ENCODE results near the gene HMG20B. TPM values are rescaled to one million over a fixed set of nuclear protein-coding genes. Genes with fewer than 3 reads are reported as not detected.

Gene HMG20B
- total RNA-seq, 2 experiments from 2014 or later, result 68.1 to 78.5 TPM

DNA sequence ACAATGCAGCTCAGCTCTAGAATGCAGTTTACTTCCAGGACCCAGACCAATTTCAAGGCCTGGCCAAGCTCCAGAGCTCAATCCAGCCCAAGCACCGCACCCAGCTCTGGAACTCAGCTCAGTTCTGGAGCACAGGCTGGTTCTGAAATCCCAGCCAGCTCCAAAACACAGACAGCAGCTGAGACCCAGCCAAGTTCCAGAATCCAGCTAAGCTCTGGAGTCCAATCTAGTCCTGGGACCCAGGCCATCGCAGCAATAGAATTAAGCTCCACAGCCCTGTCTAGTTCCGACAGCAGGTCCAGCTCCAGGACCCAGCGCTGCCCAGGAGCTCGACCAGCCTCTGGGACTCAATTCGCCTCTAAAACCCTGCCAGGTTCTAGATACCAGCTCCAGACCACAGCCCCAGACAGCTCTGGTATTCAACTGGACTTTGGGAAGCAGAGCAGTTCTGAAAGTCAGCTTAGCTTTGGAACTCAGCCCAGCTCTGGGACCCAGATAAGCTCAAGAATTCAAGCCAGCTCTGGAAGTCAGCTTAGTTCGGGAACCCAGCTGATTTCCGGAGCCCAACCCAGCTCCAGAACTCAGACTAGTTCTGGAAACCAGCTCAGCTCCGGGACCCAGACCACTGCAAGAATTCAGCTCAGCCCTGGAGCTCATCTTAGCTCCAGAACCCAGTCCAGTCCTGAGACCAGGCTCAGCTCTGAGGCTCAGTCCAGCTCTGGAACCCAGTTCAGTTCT, 19.3 kb downstream of the HMG20B start:
- POLR2A ChIA-PET, result no interaction called here
- H3K36me3 Mint-ChIP-seq, result no peaks in the 10 kb centered on the region
- no peak overlapping the region for H3K27ac Mint-ChIP-seq
- H3K4me1 Mint-ChIP-seq (ENCODE audit: low read depth), result no peaks in the 10 kb centered on the region
- intact Hi-C loops (cut with micrococcal nuclease), result no loop called here
- no peaks in the 10 kb centered on the region for H3K27me3 Mint-ChIP-seq
- CTCF ChIA-PET, result interaction anchor here (0.8 to 2.7 kb wide), 6 partner anchors 17 to 548 kb away, joined by 3 to 17 read pairs (median 4); no protein-coding TSS in a partner anchor
- no peak for DNase-seq
- H3K4me3 Mint-ChIP-seq, result no peak overlapping the region
- H3K9me3 Mint-ChIP-seq, result peaks cover 3% of the 10 kb centered on the region

- H3K4me1 Mint-ChIP-seq (ENCODE audit: low read depth), result no peaks in the 10 kb centered on the region
- H3K27me3 Mint-ChIP-seq, result no peaks in the 10 kb centered on the region
- H3K9me3 Mint-ChIP-seq, result peaks cover 3% of the 10 kb centered on the region
- no peak for DNase-seq
- no peaks in the 10 kb centered on the region for H3K36me3 Mint-ChIP-seq
- intact Hi-C loops (cut with micrococcal nuclease), result no loop called here
- CTCF ChIA-PET, result interaction anchor here (2.7 kb wide), 1 partner anchor 47 kb away, joined by 17 read pairs; no protein-coding TSS in a partner anchor
- POLR2A ChIA-PET, result interaction anchor here (0.6 kb wide), 1 partner anchor 187 kb away, joined by 3 read pairs; no protein-coding TSS in a partner anchor
- no peak overlapping the region for H3K27ac Mint-ChIP-seq
- no peak overlapping the region for H3K4me3 Mint-ChIP-seq
These were observed 20.4 kb downstream of the HMG20B start for GRCh38 chr19:3593156-3593555.

DNA sequence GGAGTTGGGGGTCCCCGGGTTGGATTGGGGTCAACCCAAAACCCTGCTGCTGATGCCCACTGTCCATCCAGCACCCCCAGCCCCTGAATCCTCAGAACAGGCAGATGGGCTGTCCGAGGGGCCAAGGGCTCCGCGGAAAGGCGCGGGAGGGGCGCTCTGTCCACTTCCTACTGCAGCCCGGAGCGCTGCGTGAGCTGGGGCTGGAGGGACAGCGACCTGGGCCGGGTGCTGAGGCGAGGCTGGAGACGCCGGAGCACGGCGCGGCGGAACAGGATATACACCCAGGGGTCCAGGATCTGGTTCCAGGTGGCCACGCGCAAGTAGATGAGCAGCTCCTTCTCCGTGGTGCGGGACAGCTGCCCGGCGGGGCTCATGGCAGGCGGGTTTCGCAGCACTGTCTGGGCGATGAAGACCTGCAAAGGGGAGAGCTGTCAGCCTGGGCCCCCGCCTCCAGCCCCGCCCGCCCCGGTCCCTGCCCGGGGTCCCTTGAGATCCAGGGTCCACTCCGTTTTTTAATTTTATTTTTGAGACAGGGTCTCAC, 22.8 kb downstream of the HMG20B start:
- intact Hi-C loops (cut with micrococcal nuclease), result no loop called here
- POLR2A ChIA-PET, result no interaction called here
- H3K27ac Mint-ChIP-seq, result no peak overlapping the region
- H3K36me3 Mint-ChIP-seq, result no peaks in the 10 kb centered on the region
- no peaks in the 10 kb centered on the region for H3K4me1 Mint-ChIP-seq (ENCODE audit: low read depth)
- H3K27me3 Mint-ChIP-seq, result no peaks in the 10 kb centered on the region
- H3K4me3 Mint-ChIP-seq, result no peak overlapping the region
- H3K9me3 Mint-ChIP-seq, result peaks cover 3% of the 10 kb centered on the region
- CTCF ChIA-PET, result no interaction called here
- DNase-seq, result no peak

- no peaks in the 10 kb centered on the region for H3K9me3 Mint-ChIP-seq
- ChIA-PET CTCF (no interaction called here), POLR2A (no interaction called here)
- H3K27me3 Mint-ChIP-seq, result peaks cover 2% of the 10 kb centered on the region
- no peak for DNase-seq
- H3K36me3 Mint-ChIP-seq, result no peaks in the 10 kb centered on the region
- intact Hi-C loops (cut with micrococcal nuclease), result no loop called here
- H3K27ac Mint-ChIP-seq, result no peak overlapping the region
- H3K4me1 Mint-ChIP-seq (ENCODE audit: low read depth), result no peaks in the 10 kb centered on the region
- H3K4me3 Mint-ChIP-seq, result no peak overlapping the region
These were observed 27.0 kb downstream of the HMG20B start for GRCh38 chr19:3599776-3600187.

GRCh38 chr19:3601021-3601420, 28.3 kb downstream of the HMG20B start:
- no peak for DNase-seq
- Mint-ChIP-seq H3K27me3 (peaks cover 2% of the 10 kb centered on the region), H3K4me3 (no peak overlapping the region), H3K4me1 (ENCODE audit: low read depth) (no peaks in the 10 kb centered on the region), H3K36me3 (no peaks in the 10 kb centered on the region), H3K27ac (no peak overlapping the region), H3K9me3 (no peaks in the 10 kb centered on the region)
- intact Hi-C loops (cut with micrococcal nuclease), result no loop called here
- ChIA-PET CTCF (no interaction called here), POLR2A (no interaction called here)

DNA sequence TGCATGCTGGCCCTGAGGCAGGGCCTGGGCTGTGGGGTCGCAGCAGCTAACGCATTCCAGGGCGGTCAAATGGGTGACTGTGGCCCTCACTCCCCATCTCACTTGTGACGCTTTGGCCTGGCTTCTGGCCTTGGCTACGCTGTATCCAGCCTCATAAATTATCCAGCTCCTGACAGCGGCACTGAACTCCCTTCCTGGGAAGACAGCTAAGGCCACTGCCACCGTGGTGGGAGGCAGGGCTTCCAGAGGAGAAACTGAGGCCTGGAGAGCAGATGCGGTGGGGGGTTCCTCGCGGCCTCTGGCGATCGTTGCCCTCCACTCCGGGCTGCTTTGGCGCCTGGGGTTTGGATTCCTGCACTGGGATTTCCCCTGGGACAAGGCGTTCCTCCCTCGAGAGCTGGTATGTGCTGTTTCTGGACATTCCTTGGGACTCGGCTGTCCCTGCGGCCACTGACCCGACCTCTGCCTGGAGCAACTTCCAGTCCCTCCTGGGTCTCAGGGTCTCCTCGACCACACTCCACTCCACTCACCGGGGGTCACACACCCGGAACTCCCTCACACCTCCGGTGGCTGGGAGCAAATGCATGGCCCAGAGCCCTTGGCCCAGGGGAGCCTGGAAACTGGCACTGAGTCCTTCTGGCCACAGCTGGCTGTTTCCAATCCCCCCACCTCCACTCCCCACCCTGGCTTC, 30.5 kb downstream of the HMG20B start:
- no peak for DNase-seq
- Mint-ChIP-seq H3K9me3 (no peaks in the 10 kb centered on the region), H3K4me1 (ENCODE audit: low read depth) (no peaks in the 10 kb centered on the region), H3K27ac (no peak overlapping the region), H3K27me3 (peaks cover 4% of the 10 kb centered on the region), H3K4me3 (no peak overlapping the region), H3K36me3 (no peaks in the 10 kb centered on the region)
- ChIA-PET CTCF (interaction anchor here (1.1 kb wide), 1 partner anchor 58 kb away, joined by 3 read pairs; no protein-coding TSS in a partner anchor), POLR2A (no interaction called here)
- intact Hi-C loops (cut with micrococcal nuclease), result no loop called here

DNA sequence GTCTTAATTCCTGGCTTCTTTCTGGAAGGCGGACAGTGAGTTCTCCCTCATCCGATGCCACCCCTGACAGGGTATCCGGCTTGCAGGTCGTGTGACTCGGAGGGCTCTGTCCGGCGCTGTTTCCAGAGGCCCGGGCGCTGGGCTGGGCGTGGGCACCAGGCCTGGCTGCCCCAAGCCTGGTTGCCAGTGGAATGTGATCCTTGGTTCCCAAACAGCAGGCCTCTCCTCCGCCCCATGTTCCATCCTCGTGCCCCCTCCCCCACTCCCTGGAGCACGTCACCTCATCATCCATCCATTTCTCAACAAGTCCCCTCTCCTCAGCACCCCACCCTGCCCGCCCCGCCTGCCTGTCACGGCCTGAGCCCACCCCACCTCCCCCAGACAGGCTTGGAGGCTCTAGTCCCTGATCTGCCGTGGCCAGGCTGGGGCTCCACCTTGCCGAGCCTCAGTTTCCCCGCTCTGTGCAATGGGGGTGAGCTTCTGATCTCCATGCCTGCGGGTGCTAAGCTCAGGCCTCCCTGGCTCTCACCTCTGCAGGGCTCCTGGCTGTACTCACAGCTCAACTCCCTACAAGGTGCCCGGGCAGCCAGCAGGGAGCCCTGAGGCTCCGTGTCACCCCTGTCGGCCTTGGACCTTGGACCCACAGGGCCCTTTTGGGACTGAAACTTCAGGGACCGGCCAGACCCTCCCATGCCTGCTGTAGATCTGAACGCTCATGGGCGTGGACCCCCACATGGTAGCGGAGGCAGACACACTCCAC, 31.7 kb downstream of the HMG20B start:
- ChIA-PET CTCF (interaction anchor here (1.1 kb wide), 1 partner anchor 59 kb away, joined by 3 read pairs; no protein-coding TSS in a partner anchor), POLR2A (interaction anchor here (0.5 kb wide), 1 partner anchor 138 kb away, joined by 3 read pairs; no protein-coding TSS in a partner anchor)
- H3K9me3 Mint-ChIP-seq, result no peaks in the 10 kb centered on the region
- no peaks in the 10 kb centered on the region for H3K4me1 Mint-ChIP-seq (ENCODE audit: low read depth)
- H3K4me3 Mint-ChIP-seq, result peak overlapping the region; percentile 18
- intact Hi-C loops (cut with micrococcal nuclease), result no loop called here
- H3K36me3 Mint-ChIP-seq, result no peaks in the 10 kb centered on the region
- H3K27me3 Mint-ChIP-seq, result peaks cover 4% of the 10 kb centered on the region
- no peak for DNase-seq
- H3K27ac Mint-ChIP-seq, result no peak overlapping the region

GRCh38 chr19:3604987-3605343, 32.2 kb downstream of the HMG20B start:
- H3K4me1 Mint-ChIP-seq (ENCODE audit: low read depth), result no peaks in the 10 kb centered on the region
- peak; percentile 40 for DNase-seq
- H3K27ac Mint-ChIP-seq, result no peak overlapping the region
- ChIA-PET POLR2A (interaction anchor here (0.5 kb wide), 1 partner anchor 139 kb away, joined by 3 read pairs; no protein-coding TSS in a partner anchor), CTCF (no interaction called here)
- H3K36me3 Mint-ChIP-seq, result no peaks in the 10 kb centered on the region
- peak overlapping the region; percentile 18 for H3K4me3 Mint-ChIP-seq
- intact Hi-C loops (cut with micrococcal nuclease), result no loop called here
- no peaks in the 10 kb centered on the region for H3K9me3 Mint-ChIP-seq
- H3K27me3 Mint-ChIP-seq, result peaks cover 4% of the 10 kb centered on the region

- no peaks in the 10 kb centered on the region for H3K36me3 Mint-ChIP-seq
- no peak for DNase-seq
- no peaks in the 10 kb centered on the region for H3K4me1 Mint-ChIP-seq (ENCODE audit: low read depth)
- intact Hi-C loops (cut with micrococcal nuclease), result no loop called here
- CTCF ChIA-PET, result no interaction called here
- no peak overlapping the region for H3K27ac Mint-ChIP-seq
- H3K4me3 Mint-ChIP-seq, result no peak overlapping the region
- H3K9me3 Mint-ChIP-seq, result no peaks in the 10 kb centered on the region
- POLR2A ChIA-PET, result no interaction called here
- H3K27me3 Mint-ChIP-seq, result peaks cover 4% of the 10 kb centered on the region
These were observed 32.6 kb downstream of the HMG20B start for GRCh38 chr19:3605361-3605760.

DNA sequence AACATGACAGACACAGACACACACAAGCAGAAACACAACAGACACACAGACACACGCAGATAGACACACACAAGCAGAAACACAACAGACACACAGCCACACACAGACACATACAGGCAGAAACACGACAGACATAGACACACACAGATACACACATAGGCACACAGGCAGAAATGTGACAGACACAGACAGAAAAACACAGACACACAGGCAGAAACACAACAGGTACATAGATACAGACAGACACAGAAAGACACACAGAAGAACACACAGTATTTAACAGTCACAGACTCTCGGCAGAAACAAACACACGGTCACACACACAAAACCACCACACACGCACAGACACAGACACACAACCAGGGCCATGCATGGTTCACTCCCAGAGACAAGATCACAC, 33.0 kb downstream of the HMG20B start:
- Mint-ChIP-seq H3K27me3 (peaks cover 4% of the 10 kb centered on the region), H3K9me3 (no peaks in the 10 kb centered on the region), H3K4me1 (ENCODE audit: low read depth) (no peaks in the 10 kb centered on the region), H3K4me3 (no peak overlapping the region), H3K27ac (no peak overlapping the region), H3K36me3 (no peaks in the 10 kb centered on the region)
- ChIA-PET POLR2A (no interaction called here), CTCF (no interaction called here)
- no peak for DNase-seq
- intact Hi-C loops (cut with micrococcal nuclease), result no loop called here

GRCh38 chr19:3606174-3606689, 33.5 kb downstream of the HMG20B start:
- Mint-ChIP-seq H3K36me3 (no peaks in the 10 kb centered on the region), H3K4me1 (ENCODE audit: low read depth) (no peaks in the 10 kb centered on the region), H3K27ac (no peak overlapping the region), H3K9me3 (no peaks in the 10 kb centered on the region), H3K4me3 (no peak overlapping the region), H3K27me3 (peaks cover 4% of the 10 kb centered on the region)
- intact Hi-C loops (cut with micrococcal nuclease), result no loop called here
- DNase-seq, result peak; percentile 41
- ChIA-PET CTCF (no interaction called here), POLR2A (no interaction called here)

Data from activated CD4-positive, alpha-beta memory T cell treated with anti-CD3 and anti-CD28 coated beads for 36 hours (primary cell).